ENCODE data around the gene PTPRE. TPM values are rescaled to one million over a fixed set of nuclear protein-coding genes. Genes with fewer than 3 reads are reported as not detected.

Gene PTPRE
- total RNA-seq, 4 donors from 2014 or later = 10.2 to 46.8 (median 28.8) TPM

DNA sequence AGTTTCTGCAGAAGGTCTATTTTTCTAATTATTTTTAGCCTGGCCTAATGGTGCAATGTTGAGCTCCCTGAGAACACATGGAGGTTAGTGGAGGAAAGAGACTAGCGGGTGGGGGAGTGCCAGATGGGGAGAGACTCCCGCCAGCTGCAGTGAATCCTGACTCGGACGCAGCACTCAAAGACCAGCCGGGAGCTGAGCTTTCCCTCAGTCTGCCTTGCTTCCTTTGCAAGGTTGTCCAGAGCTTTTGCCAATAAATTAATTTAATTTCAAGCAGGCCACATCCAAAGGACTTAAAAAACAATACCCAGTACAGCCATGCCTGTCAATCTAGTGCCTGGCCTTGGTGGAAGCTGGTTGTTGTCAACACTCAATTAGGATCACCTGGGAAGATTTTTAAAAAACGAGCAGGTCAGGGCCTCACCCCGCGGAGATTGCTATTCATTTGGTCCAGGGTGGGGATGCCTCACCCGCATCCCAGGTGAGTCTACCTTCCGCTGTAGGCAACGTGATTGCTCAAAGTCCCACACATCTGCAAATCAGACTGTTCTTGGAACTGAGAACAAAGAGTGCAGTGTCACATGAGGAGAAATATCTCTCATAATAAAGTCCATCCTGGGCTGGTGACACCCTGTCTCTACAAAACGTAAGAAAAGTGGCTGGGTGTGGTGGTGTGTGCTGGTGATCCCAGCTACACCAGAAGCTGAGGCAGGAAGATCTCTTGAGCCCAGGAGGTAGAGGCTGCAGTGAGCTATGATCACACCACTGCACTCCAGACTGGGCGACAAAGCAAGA lies 18.2 kb upstream of the PTPRE start:
- Histone ChIP-seq H3K36me3 (no peaks in the 10 kb centered on the region), H3K27me3 (peaks cover 10% of the 10 kb centered on the region), H3K27ac (peak overlapping the region; percentile 1), H3K9me3 (no peaks in the 10 kb centered on the region), H3K4me1 (peaks cover 16% of the 10 kb centered on the region), H3K4me3 (no peak overlapping the region)
- no peak for DNase-seq (ENCODE audit: low spot score in 2 of 2)
- 71% methylated on average over 13 of the region's 13 CpGs for WGBS
- no peak for TF ChIP-seq POLR2A (IDR thresholded peaks at IDR 0.05)
- no peak for TF ChIP-seq POLR2AphosphoS5 (IDR thresholded peaks at IDR 0.05)
- TF ChIP-seq, protein P1, sequence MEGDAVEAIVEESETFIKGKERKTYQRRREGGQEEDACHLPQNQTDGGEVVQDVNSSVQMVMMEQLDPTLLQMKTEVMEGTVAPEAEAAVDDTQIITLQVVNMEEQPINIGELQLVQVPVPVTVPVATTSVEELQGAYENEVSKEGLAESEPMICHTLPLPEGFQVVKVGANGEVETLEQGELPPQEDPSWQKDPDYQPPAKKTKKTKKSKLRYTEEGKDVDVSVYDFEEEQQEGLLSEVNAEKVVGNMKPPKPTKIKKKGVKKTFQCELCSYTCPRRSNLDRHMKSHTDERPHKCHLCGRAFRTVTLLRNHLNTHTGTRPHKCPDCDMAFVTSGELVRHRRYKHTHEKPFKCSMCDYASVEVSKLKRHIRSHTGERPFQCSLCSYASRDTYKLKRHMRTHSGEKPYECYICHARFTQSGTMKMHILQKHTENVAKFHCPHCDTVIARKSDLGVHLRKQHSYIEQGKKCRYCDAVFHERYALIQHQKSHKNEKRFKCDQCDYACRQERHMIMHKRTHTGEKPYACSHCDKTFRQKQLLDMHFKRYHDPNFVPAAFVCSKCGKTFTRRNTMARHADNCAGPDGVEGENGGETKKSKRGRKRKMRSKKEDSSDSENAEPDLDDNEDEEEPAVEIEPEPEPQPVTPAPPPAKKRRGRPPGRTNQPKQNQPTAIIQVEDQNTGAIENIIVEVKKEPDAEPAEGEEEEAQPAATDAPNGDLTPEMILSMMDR (IDR thresholded peaks at IDR 0.05) = no peak
- TF ChIP-seq EP300 (IDR thresholded peaks at IDR 0.05) = no peak

DNA sequence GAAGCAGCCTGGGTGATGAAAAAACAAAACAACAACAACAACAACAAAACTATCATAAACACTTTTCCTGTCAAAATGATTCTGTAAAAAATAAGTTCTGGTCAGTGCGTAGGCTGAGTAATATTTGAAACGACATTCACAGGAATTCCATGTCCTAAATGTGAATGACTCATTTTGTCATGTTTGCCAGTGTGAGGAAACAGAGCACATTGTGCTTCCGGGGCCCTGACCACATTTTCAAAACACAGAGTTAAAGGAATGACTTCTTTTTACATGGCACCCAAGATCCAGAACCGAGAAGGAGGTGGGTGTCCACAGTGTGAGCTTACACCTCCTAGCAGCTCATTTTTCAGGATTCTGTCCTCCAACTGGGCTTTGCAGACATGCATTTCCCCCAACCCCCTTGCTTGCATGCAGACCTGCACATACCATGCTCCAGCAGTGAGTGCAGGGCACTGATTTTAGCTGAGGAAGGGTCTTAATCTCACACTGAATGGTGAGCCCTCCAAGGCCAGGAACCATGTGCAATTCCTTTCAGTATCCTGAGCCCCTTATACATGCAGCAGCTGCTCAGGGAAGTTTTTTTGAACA lies 17.2 kb upstream of the PTPRE start:
- H3K27me3 ChIP-seq = peaks cover 10% of the 10 kb centered on the region
- 41% methylated on average over 4 of the region's 4 CpGs for WGBS
- no peaks in the 10 kb centered on the region for H3K9me3 ChIP-seq
- no peaks in the 10 kb centered on the region for H3K36me3 ChIP-seq
- H3K4me1 ChIP-seq = peaks cover 16% of the 10 kb centered on the region
- no peak overlapping the region for H3K4me3 ChIP-seq
- TF ChIP-seq EP300 (IDR thresholded peaks at IDR 0.05) = no peak
- TF ChIP-seq, protein P1 (IDR thresholded peaks at IDR 0.05) = no peak
- TF ChIP-seq POLR2AphosphoS5 (IDR thresholded peaks at IDR 0.05) = no peak
- peak overlapping the region; percentile 1 for H3K27ac ChIP-seq
- DNase-seq (ENCODE audit: low spot score in 2 of 2) = no peak

GRCh38 chr10:127890216-127890615 lies 16.7 kb upstream of the PTPRE start:
- H3K36me3 ChIP-seq = no peaks in the 10 kb centered on the region
- peaks cover 10% of the 10 kb centered on the region for H3K27me3 ChIP-seq
- H3K4me1 ChIP-seq = peaks cover 16% of the 10 kb centered on the region
- no peak overlapping the region for H3K27ac ChIP-seq
- TF ChIP-seq, protein P1 (IDR thresholded peaks at IDR 0.05) = no peak
- TF ChIP-seq POLR2A (IDR thresholded peaks at IDR 0.05) = no peak
- no peaks in the 10 kb centered on the region for H3K9me3 ChIP-seq
- no peak for DNase-seq (ENCODE audit: low spot score in 2 of 2)
- 52% methylated on average over 3 of the region's 3 CpGs for WGBS
- no peak overlapping the region for H3K4me3 ChIP-seq

DNA sequence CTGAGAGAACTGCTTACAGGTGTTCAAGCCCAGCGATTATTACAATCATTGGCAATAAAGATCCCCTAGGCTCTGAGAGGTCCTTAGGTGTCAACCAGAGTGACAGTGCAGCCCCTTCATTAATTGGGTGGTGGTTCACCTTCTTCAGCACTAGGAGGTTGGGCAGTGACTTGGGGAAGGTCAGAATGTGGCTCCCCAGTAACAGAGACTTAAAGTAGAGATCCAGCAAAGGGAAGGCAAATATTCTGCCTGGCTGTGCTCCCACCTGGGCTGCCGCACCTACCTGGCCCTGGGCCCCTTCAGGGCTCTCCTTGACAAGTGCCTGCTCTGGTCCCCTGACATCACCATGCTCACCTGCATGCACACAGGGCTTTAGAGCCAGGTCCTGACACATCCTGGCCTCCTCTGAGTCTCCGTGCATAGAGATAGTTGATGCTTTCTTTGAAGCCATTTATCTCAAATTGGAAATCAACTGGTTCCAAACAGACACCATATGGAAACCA lies 16.0 kb upstream of the PTPRE start:
- no peak overlapping the region for H3K27ac ChIP-seq
- H3K36me3 ChIP-seq = no peaks in the 10 kb centered on the region
- no peak for TF ChIP-seq POLR2AphosphoS5 (IDR thresholded peaks at IDR 0.05)
- TF ChIP-seq POLR2A (IDR thresholded peaks at IDR 0.05) = no peak
- no peak for TF ChIP-seq EP300 (IDR thresholded peaks at IDR 0.05)
- TF ChIP-seq, protein P1 (IDR thresholded peaks at IDR 0.05) = no peak
- WGBS = 79% methylated on average over 2 of the region's 3 CpGs
- H3K9me3 ChIP-seq = no peaks in the 10 kb centered on the region
- peaks cover 16% of the 10 kb centered on the region for H3K4me1 ChIP-seq
- no peak overlapping the region for H3K4me3 ChIP-seq
- H3K27me3 ChIP-seq = peaks cover 10% of the 10 kb centered on the region
- no peak for DNase-seq (ENCODE audit: low spot score in 2 of 2)

- no peak within 1 kb of the TSS for H3K4me3 ChIP-seq
Observed at GRCh38 chr10:127892743-127893142, 14.2 kb upstream of the PTPRE start, which contains the start of gene CLRN3. Gene CLRN3, minus strand, starts transcription at chr10:127892941. Its CDS starts 157 bp downstream, at chr10:127892784.

More at GRCh38 chr10:127892743-127893142, 14.2 kb upstream of the PTPRE start, which contains the start of gene CLRN3:
- no peak within 1 kb of the TSS for H3K27ac ChIP-seq
- TF ChIP-seq, protein P1 (IDR thresholded peaks at IDR 0.05) = no peak
- TF ChIP-seq POLR2A (IDR thresholded peaks at IDR 0.05) = no peak
- TF ChIP-seq POLR2AphosphoS5 (IDR thresholded peaks at IDR 0.05) = no peak
- TF ChIP-seq EP300 (IDR thresholded peaks at IDR 0.05) = no peak
- H3K27me3 ChIP-seq = peaks cover 4% of the 10 kb centered on the region
- H3K36me3 ChIP-seq = no peaks in the 10 kb centered on the region
- no peaks in the 10 kb centered on the region for H3K9me3 ChIP-seq
- H3K4me1 ChIP-seq = peaks cover 11% of the 10 kb centered on the region
- no peak for DNase-seq (ENCODE audit: low spot score in 2 of 2)
